Suprapubic skin (tissue), 4 donors: Measurements from ENCODE around the gene PPP6R2. TPM values are rescaled to one million over a fixed set of nuclear protein-coding genes. Genes with fewer than 3 reads are reported as not detected.

Experiments
- DNase-seq, 2 donors: peaks; one replicate each; pipeline ENCODE4 v3.0.0-alpha.2; 2019; ENCODE audit warnings: low spot score in 2 of 2
- H3K27ac ChIP-seq: fragments of 200-600 bp; sonication (generic); one replicate; pipeline ENCODE4 v1.5.1; 2019
- H3K27me3 ChIP-seq: fragments of 200-600 bp; sonication (generic); one replicate; pipeline ENCODE4 v1.5.1; 2019
- H3K36me3 ChIP-seq: fragments of 200-600 bp; sonication (generic); one replicate; pipeline ENCODE4 v1.5.1; 2019
- H3K4me1 ChIP-seq: fragments of 200-600 bp; sonication (generic); one replicate; pipeline ENCODE4 v1.5.1; 2019
- H3K4me3 ChIP-seq: fragments of 200-600 bp; sonication (generic); one replicate; pipeline ENCODE4 v1.5.1; 2019; ENCODE audit warnings: mild to moderate bottlenecking
- H3K9me3 ChIP-seq: fragments of 200-600 bp; sonication (generic); one replicate; pipeline ENCODE4 v1.5.1; 2019
- EP300 ChIP-seq: sonication (generic); formaldehyde crosslinking; IDR thresholded peaks from one replicate; pipeline ENCODE4 v1.6.1; 2017; ENCODE audit warnings: antibody characterized with exemption
- POLR2A ChIP-seq, 2 donors: fragments of 450-650 bp; IDR thresholded peaks; one replicate each; pipeline ENCODE4 v1.6.1; 2017; ENCODE audit warnings: antibody characterized with exemption in 2 of 2, mild to moderate bottlenecking in 2 of 2, moderate library complexity in 2 of 2
- POLR2AphosphoS5 ChIP-seq, 3 donors: sonication (generic); formaldehyde crosslinking; IDR thresholded peaks; one replicate each; pipeline ENCODE4 v1.6.1; 2017; ENCODE audit warnings: antibody characterized with exemption in 3 of 3
- WGBS: methylation state at CpG from one replicate; pipeline ENCODE4 v1.1.5; 2018; 5-methylcytosine and 5-hydroxymethylcytosine counted together
- total RNA-seq, 4 donors: library from RNA; depleted of rRNA; stranded (reverse); fragments of >200 nt; gene quantifications; one replicate each; pipeline ENCODE4 v1.1.0, GENCODE V29; 2016
- TF ChIP-seq, protein P1 (sequence below), 2 donors: fragments of 200-600 bp in 1 of 2; fragments of 450-650 bp in 1 of 2; sonication (generic) in 1 of 2; IDR thresholded peaks; one replicate each; pipeline ENCODE4 v1.5.1; 2016 to 2019; ENCODE audit warnings: antibody characterized with exemption in 2 of 2, mild to moderate bottlenecking in 1 of 2, moderate library complexity in 1 of 2

Gene PPP6R2
- total RNA-seq, 4 donors from 2014 or later: 46.7 to 70.3 (median 64.6) TPM

GRCh38 chr22:50482107-50483074, 139.3 kb downstream of the PPP6R2 start:
- no peaks in the 10 kb centered on the region for H3K36me3 ChIP-seq
- no peak for DNase-seq
- H3K4me1 ChIP-seq: peaks cover 15% of the 10 kb centered on the region
- TF ChIP-seq POLR2AphosphoS5 (IDR thresholded peaks at IDR 0.05): no peak
- no peak for TF ChIP-seq POLR2A (IDR thresholded peaks at IDR 0.05)
- TF ChIP-seq EP300: no peak
- TF ChIP-seq, protein P1, sequence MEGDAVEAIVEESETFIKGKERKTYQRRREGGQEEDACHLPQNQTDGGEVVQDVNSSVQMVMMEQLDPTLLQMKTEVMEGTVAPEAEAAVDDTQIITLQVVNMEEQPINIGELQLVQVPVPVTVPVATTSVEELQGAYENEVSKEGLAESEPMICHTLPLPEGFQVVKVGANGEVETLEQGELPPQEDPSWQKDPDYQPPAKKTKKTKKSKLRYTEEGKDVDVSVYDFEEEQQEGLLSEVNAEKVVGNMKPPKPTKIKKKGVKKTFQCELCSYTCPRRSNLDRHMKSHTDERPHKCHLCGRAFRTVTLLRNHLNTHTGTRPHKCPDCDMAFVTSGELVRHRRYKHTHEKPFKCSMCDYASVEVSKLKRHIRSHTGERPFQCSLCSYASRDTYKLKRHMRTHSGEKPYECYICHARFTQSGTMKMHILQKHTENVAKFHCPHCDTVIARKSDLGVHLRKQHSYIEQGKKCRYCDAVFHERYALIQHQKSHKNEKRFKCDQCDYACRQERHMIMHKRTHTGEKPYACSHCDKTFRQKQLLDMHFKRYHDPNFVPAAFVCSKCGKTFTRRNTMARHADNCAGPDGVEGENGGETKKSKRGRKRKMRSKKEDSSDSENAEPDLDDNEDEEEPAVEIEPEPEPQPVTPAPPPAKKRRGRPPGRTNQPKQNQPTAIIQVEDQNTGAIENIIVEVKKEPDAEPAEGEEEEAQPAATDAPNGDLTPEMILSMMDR (IDR thresholded peaks at IDR 0.05): no peak
- H3K27me3 ChIP-seq: peaks cover 61% of the 10 kb centered on the region
- peak overlapping the region; percentile 54 for H3K4me3 ChIP-seq
- H3K9me3 ChIP-seq: no peaks in the 10 kb centered on the region
- H3K27ac ChIP-seq: no peak overlapping the region
- WGBS: no CpG with 5 or more reads among the region's 35 CpGs

GRCh38 chr22:50483106-50483505, 140.0 kb downstream of the PPP6R2 start:
- Histone ChIP-seq H3K4me3 (no peak overlapping the region), H3K4me1 (peaks cover 15% of the 10 kb centered on the region), H3K36me3 (no peaks in the 10 kb centered on the region), H3K27me3 (peaks cover 66% of the 10 kb centered on the region), H3K27ac (no peak overlapping the region), H3K9me3 (no peaks in the 10 kb centered on the region)
- TF ChIP-seq POLR2AphosphoS5 (IDR thresholded peaks at IDR 0.05): no peak
- no peak for TF ChIP-seq POLR2A (IDR thresholded peaks at IDR 0.05)
- no peak for TF ChIP-seq EP300
- TF ChIP-seq, protein P1 (IDR thresholded peaks at IDR 0.05): no peak
- DNase-seq: no peak
- 80% methylated on average over 5 of the region's 10 CpGs for WGBS

DNA sequence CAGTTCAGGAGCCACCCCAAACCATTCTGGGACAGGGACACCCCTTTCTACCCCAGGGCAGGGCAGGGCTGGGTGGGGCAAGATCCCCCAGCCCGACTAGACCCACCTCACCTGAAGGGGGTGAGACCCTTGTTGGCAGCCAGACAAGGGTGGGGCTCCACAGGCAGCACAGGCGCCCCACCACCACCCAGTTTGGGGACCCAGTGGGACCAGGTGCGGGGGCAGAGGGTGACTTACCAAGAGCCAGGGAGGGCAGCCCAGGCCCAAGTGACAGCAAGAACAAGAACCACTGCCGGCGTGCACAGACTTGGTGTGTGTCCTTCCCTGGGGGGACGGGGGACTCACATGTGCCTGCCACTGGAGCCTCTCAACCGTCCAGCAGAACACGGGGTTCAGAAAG, 140.4 kb downstream of the PPP6R2 start:
- no peak for DNase-seq
- H3K36me3 ChIP-seq: no peaks in the 10 kb centered on the region
- H3K9me3 ChIP-seq: no peaks in the 10 kb centered on the region
- TF ChIP-seq, protein P1 (IDR thresholded peaks at IDR 0.05): no peak
- TF ChIP-seq EP300 (no peak), POLR2A (IDR thresholded peaks at IDR 0.05) (no peak), POLR2AphosphoS5 (IDR thresholded peaks at IDR 0.05) (no peak)
- 100% methylated on average over 4 of the region's 8 CpGs for WGBS
- no peak overlapping the region for H3K4me3 ChIP-seq
- H3K27ac ChIP-seq: no peak overlapping the region
- H3K4me1 ChIP-seq: peaks cover 15% of the 10 kb centered on the region
- peaks cover 71% of the 10 kb centered on the region for H3K27me3 ChIP-seq

DNA sequence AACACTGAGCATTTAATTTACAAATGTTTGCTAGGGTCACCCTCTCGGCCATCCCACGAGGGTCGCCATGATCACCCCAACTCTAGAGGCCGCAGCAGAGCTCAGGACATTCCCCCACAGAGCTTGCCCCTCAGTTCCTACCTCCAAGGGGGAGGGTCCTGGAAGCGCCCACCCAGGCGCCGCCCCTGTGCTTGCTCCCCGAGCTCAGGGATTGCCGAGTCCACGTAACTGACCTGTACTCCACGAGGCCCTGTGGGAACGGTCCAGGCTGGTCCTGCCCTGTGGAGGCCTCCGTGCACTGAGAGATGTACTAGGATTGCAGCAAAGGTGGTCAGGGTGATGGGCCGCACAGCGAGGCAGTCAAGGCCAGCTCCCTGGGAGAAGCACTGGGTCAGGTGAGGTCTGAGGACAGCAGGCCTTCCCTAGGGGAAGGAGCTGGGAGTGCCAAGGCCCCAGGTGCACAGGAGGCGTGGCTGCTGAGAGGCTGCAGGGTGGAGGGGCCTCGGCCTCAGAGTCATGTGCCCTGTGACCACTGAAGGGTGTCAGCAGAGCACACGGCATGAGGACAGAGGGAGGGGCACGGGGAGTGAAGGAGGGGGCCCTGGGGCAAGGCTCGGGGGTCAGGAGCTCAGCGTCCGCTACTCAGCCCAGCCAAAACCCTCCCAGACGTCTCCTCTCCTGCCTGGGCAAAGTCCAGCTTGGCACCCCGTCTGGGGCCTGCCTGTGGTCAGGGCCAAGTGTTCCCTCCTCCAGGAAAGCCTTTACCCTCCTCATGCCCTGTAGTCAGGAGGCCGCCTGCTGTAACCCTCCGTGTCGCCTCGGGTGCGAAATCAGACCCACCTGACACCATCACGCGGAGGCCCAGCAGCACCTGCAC, 141.1 kb downstream of the PPP6R2 start:
- 95% methylated on average over 11 of the region's 31 CpGs for WGBS
- TF ChIP-seq, protein P1 (IDR thresholded peaks at IDR 0.05): no peak
- TF ChIP-seq EP300 (no peak), POLR2AphosphoS5 (IDR thresholded peaks at IDR 0.05) (no peak), POLR2A (IDR thresholded peaks at IDR 0.05) (no peak)
- Histone ChIP-seq H3K9me3 (no peaks in the 10 kb centered on the region), H3K4me1 (peaks cover 15% of the 10 kb centered on the region), H3K27ac (no peak overlapping the region), H3K27me3 (peaks cover 71% of the 10 kb centered on the region), H3K36me3 (no peaks in the 10 kb centered on the region), H3K4me3 (no peak overlapping the region)
- no peak for DNase-seq
